ENCODE measurements around the gene JAK1.

JAK1 gene

GRCh38 chr1:64898107-64898861 is 68.1 kb downstream of the JAK1 start:
- TF ChIP-seq EP300 (IDR thresholded peaks at IDR 0.05; ENCODE audit: borderline replicate concordance): peak; percentile 83
- TF ChIP-seq TCF12 (IDR thresholded peaks at IDR 0.05; ENCODE audit: low read depth): peak; percentile 85
- peak; percentile 54 for TF ChIP-seq NFIC (IDR thresholded peaks at IDR 0.05)
- TF ChIP-seq MAX (IDR thresholded peaks at IDR 0.05): peak; percentile 15; the same call in 1 of the 2 replicates
- peak; percentile 76 for TF ChIP-seq TEAD4 (IDR thresholded peaks at IDR 0.05)
- TF ChIP-seq RAD21 (IDR thresholded peaks at IDR 0.05; ENCODE audit: low read depth): 0 out of 2 replicates have a peak, but pooled peaks have one; percentile 11
- TF ChIP-seq YY1 (IDR thresholded peaks at IDR 0.05; ENCODE audit: low read depth): no peak
- peak; percentile 23; the same call in 1 of the 2 replicates for TF ChIP-seq FOXM1 (IDR thresholded peaks at IDR 0.05; ENCODE audit: borderline replicate concordance, low read depth)
- TF ChIP-seq TAF1 (IDR thresholded peaks at IDR 0.05; ENCODE audit: low read depth): no peak
- no peak for TF ChIP-seq CREB1 (IDR thresholded peaks at IDR 0.05; ENCODE audit: low read depth)

GRCh38 chr1:64896551-64896950 is 69.8 kb downstream of the JAK1 start:
- TF ChIP-seq CEBPB (IDR thresholded peaks at IDR 0.05): no peak
- TF ChIP-seq YY1 (IDR thresholded peaks at IDR 0.05; ENCODE audit: low read depth): no peak
- no peak for TF ChIP-seq EP300 (IDR thresholded peaks at IDR 0.05; ENCODE audit: borderline replicate concordance)
- no peak for TF ChIP-seq MAX (IDR thresholded peaks at IDR 0.05)
- TF ChIP-seq TCF12 (IDR thresholded peaks at IDR 0.05; ENCODE audit: low read depth): no peak
- TF ChIP-seq TAF1 (IDR thresholded peaks at IDR 0.05; ENCODE audit: low read depth): no peak
- no peak for TF ChIP-seq EGR1 (IDR thresholded peaks at IDR 0.05)
- no peak for TF ChIP-seq RAD21 (IDR thresholded peaks at IDR 0.05; ENCODE audit: low read depth)
- TF ChIP-seq USF1 (IDR thresholded peaks at IDR 0.05): no peak
- TF ChIP-seq NFIC (IDR thresholded peaks at IDR 0.05): no peak
- no peak for TF ChIP-seq TEAD4 (IDR thresholded peaks at IDR 0.05)
- no peak for TF ChIP-seq CREB1 (IDR thresholded peaks at IDR 0.05; ENCODE audit: low read depth)
- no peak for TF ChIP-seq REST (IDR thresholded peaks at IDR 0.05; ENCODE audit: low read depth)
- TF ChIP-seq ZBTB7A (IDR thresholded peaks at IDR 0.05; ENCODE audit: low read depth): no peak
- TF ChIP-seq FOXM1 (IDR thresholded peaks at IDR 0.05; ENCODE audit: borderline replicate concordance, low read depth): no peak

- TF ChIP-seq TCF12 (IDR thresholded peaks at IDR 0.05; ENCODE audit: low read depth) (no peak), NFIC (IDR thresholded peaks at IDR 0.05) (no peak), USF1 (IDR thresholded peaks at IDR 0.05) (no peak), EGR1 (IDR thresholded peaks at IDR 0.05) (no peak), TAF1 (IDR thresholded peaks at IDR 0.05; ENCODE audit: low read depth) (no peak), RAD21 (IDR thresholded peaks at IDR 0.05; ENCODE audit: low read depth) (no peak), FOXM1 (IDR thresholded peaks at IDR 0.05; ENCODE audit: borderline replicate concordance, low read depth) (no peak), ZBTB7A (IDR thresholded peaks at IDR 0.05; ENCODE audit: low read depth) (no peak), REST (IDR thresholded peaks at IDR 0.05; ENCODE audit: low read depth) (no peak), TEAD4 (IDR thresholded peaks at IDR 0.05) (no peak)
These were observed 70.8 kb downstream of the JAK1 start for GRCh38 chr1:64895500-64895899.

GRCh38 chr1:64894438-64895196 is 71.7 kb downstream of the JAK1 start:
- no peak for TF ChIP-seq USF1 (IDR thresholded peaks at IDR 0.05)
- no peak for TF ChIP-seq YY1 (IDR thresholded peaks at IDR 0.05; ENCODE audit: low read depth)
- no peak for TF ChIP-seq MAX (IDR thresholded peaks at IDR 0.05)
- TF ChIP-seq ZBTB7A (IDR thresholded peaks at IDR 0.05; ENCODE audit: low read depth): no peak
- no peak for TF ChIP-seq TEAD4 (IDR thresholded peaks at IDR 0.05)
- no peak for TF ChIP-seq REST (IDR thresholded peaks at IDR 0.05; ENCODE audit: low read depth)
- no peak for TF ChIP-seq NFIC (IDR thresholded peaks at IDR 0.05)
- TF ChIP-seq RAD21 (IDR thresholded peaks at IDR 0.05; ENCODE audit: low read depth): no peak
- no peak for TF ChIP-seq EGR1 (IDR thresholded peaks at IDR 0.05)
- TF ChIP-seq TCF12 (IDR thresholded peaks at IDR 0.05; ENCODE audit: low read depth): no peak
- no peak for TF ChIP-seq FOXM1 (IDR thresholded peaks at IDR 0.05; ENCODE audit: borderline replicate concordance, low read depth)
- no peak for TF ChIP-seq TAF1 (IDR thresholded peaks at IDR 0.05; ENCODE audit: low read depth)
- no peak for TF ChIP-seq EP300 (IDR thresholded peaks at IDR 0.05; ENCODE audit: borderline replicate concordance)

Data from Ishikawa (cell line).